ENCODE results near the gene ATOH7. TPM values are rescaled to one million over a fixed set of nuclear protein-coding genes. Genes with fewer than 3 reads are reported as not detected.

The ATOH7 gene
- total RNA-seq, 4 donors from 2014 or later, result 0.38 to 0.99 (median 0.49) TPM; not detected in 1

DNA sequence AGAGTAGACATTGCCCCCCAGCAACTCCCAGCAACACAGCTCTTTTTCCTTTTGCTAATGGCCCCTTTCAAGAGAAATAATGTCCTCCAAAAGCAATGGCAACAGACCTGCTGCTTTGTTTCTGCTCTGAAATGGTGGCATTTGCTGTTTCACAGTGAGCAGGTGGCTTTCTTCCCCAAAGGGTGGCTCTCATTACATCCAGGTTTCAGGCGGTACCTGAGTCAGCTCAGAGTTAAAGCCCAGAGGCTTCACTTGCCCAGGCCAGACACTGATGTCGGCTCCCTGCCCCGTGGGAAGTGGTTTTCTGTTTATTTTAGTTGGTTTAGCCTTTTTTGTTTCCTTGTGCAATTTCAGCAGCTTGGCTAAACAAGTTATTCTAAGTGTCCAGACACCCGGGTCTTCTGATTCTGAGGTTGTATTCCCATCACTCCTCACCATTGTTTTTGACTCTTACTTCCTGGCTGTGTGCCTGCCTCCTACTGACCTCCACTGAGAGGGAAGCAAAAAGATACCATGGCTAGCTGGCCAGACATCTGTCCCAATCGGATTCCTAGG, 7.8 kb upstream of the ATOH7 start:
- TF ChIP-seq POLR2A (IDR thresholded peaks at IDR 0.05), result no peak
- TF ChIP-seq, protein P1, sequence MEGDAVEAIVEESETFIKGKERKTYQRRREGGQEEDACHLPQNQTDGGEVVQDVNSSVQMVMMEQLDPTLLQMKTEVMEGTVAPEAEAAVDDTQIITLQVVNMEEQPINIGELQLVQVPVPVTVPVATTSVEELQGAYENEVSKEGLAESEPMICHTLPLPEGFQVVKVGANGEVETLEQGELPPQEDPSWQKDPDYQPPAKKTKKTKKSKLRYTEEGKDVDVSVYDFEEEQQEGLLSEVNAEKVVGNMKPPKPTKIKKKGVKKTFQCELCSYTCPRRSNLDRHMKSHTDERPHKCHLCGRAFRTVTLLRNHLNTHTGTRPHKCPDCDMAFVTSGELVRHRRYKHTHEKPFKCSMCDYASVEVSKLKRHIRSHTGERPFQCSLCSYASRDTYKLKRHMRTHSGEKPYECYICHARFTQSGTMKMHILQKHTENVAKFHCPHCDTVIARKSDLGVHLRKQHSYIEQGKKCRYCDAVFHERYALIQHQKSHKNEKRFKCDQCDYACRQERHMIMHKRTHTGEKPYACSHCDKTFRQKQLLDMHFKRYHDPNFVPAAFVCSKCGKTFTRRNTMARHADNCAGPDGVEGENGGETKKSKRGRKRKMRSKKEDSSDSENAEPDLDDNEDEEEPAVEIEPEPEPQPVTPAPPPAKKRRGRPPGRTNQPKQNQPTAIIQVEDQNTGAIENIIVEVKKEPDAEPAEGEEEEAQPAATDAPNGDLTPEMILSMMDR (IDR thresholded peaks at IDR 0.05), result no peak
- 62 to 66% methylated on average over 5 of the region's 5 CpGs for WGBS, 2 donors
- intact Hi-C loops (cut with DNase I; ENCODE audit: low total_unique reads), result loop anchor here (5.0 kb wide), 1 partner anchor 193 kb away; no protein-coding TSS in a partner anchor
- DNase-seq (ENCODE audit: low spot score in 2 of 2), result no peak
- H3K4me3 ChIP-seq (ENCODE audit: low read depth, poor library complexity, severe bottlenecking), result no peak overlapping the region

DNA sequence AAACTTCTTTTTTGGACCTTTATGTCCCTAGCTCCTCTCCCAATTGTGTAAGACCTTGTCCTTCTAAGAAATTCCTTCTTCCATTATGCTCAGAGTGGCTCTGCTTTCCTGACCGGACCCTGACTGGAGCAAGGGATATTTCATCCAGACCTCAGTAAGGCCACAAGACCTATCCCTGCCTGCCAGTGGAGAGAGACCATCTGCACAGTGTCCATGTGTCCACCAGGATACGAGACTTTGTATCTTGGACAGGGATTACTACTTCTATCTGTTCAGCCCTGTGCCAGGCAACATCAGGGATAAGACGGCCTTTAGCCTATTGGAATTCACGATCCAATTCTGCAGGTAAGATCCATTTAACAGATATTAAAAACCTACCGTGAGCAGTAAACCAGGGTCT, 7.2 kb upstream of the ATOH7 start:
- TF ChIP-seq, protein P1 (IDR thresholded peaks at IDR 0.05), result no peak
- 96 to 97% methylated on average over 5 of the region's 5 CpGs for WGBS, 2 donors
- intact Hi-C loops (cut with DNase I; ENCODE audit: low total_unique reads), result no loop called here
- no peak for DNase-seq (ENCODE audit: low spot score in 2 of 2)
- H3K4me3 ChIP-seq (ENCODE audit: low read depth, poor library complexity, severe bottlenecking), result no peak overlapping the region

DNA sequence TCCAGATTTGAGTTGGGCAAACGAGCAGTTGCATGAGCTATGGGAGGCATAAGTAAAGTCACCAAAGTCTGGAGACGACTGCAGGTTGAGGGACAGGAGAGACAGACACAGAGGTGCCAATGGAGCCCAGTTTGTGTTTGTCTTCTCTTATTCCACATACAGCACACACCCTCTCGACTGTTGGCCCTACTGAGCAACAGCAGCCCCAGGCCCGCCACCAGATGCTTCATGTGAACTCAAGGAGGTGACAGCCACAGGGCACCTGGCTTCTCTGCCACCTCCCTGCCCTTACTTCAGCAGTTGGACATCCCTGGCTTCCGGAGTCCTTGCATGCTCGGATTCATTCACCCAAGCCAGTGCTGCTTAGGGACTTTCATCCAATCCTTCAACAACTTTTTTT, 6.5 kb upstream of the ATOH7 start:
- no peak overlapping the region for H3K4me3 ChIP-seq (ENCODE audit: low read depth, poor library complexity, severe bottlenecking)
- whole genome bisulfite sequencing, 2 donors, result 87 to 89% methylated on average over 6 of the region's 6 CpGs
- no peak for DNase-seq (ENCODE audit: low spot score in 2 of 2)
- TF ChIP-seq POLR2A (IDR thresholded peaks at IDR 0.05), result no peak
- intact Hi-C loops (cut with DNase I; ENCODE audit: low total_unique reads), result no loop called here

DNA sequence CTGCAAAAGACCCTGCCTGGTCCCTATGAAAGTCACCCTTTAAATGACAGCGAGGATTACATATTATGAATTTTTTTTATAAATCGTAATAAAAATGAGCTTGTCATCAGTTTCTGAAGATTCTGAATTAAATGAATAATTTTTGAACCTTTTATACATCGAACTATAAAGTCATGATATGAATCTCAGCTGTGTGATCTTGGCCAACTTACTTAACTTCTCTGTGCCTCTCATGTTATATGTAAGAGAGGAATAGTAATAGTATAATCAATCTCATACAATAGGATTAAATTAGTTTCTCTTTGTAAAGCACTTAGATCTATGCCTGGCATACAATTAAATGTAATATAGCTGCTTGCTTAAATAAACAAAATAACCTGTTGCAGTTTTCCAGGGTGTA, 5.3 kb upstream of the ATOH7 start:
- WGBS, 2 donors, result 93 to 94% methylated on average over 3 of the region's 3 CpGs
- TF ChIP-seq, protein P1 (IDR thresholded peaks at IDR 0.05), result no peak
- TF ChIP-seq POLR2A (IDR thresholded peaks at IDR 0.05), result no peak
- no peak for DNase-seq (ENCODE audit: low spot score in 2 of 2)
- H3K4me3 ChIP-seq (ENCODE audit: low read depth, poor library complexity, severe bottlenecking), result no peak overlapping the region
- intact Hi-C loops (cut with DNase I; ENCODE audit: low total_unique reads), result no loop called here

DNA sequence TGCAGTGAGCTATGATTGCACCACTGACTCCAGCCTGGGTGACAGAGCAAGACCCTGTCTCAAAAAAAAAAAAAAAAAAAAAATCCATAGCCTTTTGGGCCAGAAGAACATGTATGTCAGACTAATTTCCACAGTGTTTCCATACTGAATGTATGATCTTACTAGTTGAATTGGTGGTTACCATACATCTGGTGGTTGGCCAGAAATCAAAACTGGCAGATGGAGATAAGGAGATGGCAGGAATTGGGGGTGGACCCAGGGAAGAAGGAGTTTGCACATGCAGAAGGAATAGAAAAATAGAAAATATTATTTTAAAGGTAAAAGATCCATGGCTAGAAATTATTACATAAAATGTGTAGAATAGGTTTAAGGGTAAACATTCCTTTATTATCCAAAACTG, 3.7 kb upstream of the ATOH7 start:
- TF ChIP-seq, protein P1 (IDR thresholded peaks at IDR 0.05), result no peak
- no peak for TF ChIP-seq POLR2A (IDR thresholded peaks at IDR 0.05)
- H3K4me3 ChIP-seq (ENCODE audit: low read depth, poor library complexity, severe bottlenecking), result no peak overlapping the region
- intact Hi-C loops (cut with DNase I; ENCODE audit: low total_unique reads), result no loop called here
- DNase-seq (ENCODE audit: low spot score in 2 of 2), result no peak

DNA sequence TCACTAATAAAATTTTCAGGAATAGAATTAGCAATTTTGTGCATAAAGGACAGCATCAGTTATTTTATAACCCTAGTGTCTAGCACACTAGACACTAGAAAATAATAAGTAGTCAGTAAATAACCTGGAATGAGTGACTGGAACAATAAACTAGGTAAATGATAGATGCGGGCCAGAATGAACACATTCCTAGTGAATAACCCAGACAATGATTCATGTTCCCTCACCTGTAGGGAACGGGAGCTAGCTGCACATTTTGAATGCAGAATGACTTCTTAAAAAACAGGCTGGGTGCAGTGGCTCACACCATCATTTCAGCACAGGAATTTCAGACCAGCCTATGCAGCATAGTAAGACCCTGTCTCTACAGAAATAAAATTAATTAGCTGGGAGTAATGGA, 3.2 kb upstream of the ATOH7 start:
- no peak for DNase-seq (ENCODE audit: low spot score in 2 of 2)
- H3K4me3 ChIP-seq (ENCODE audit: low read depth, poor library complexity, severe bottlenecking), result no peak overlapping the region
- intact Hi-C loops (cut with DNase I; ENCODE audit: low total_unique reads), result no loop called here
- 54 to 61% methylated on average over 2 of the region's 2 CpGs for WGBS, 2 donors
- no peak for TF ChIP-seq POLR2A (IDR thresholded peaks at IDR 0.05)
- TF ChIP-seq, protein P1 (IDR thresholded peaks at IDR 0.05), result no peak
